T-helper 1 cell treated with Interleukin-12 subunit alpha and Interleukin-12 subunit beta and Interleukin-4 antibody, amounts not matched to agents 30 μg/mL and 1 μg/mL, for 36 hours (primary cell): ENCODE data around the gene CBX1.
"Not testable (repeated sequence)": the region's sequence is repeated elsewhere in the genome, so short reads cannot be mapped to it uniquely, and the experiment has no call there.

Source experiments
- H3K27ac Mint-ChIP-seq: one replicate; pipeline ENCODE4 v1.8.0; 2021; ENCODE audit warnings: mild to moderate bottlenecking, mixed read lengths
- H3K27me3 Mint-ChIP-seq: one replicate; pipeline ENCODE4 v1.8.0; 2021; ENCODE audit warnings: low read depth, mixed read lengths
- H3K36me3 Mint-ChIP-seq: one replicate; pipeline ENCODE4 v1.8.0; 2021; ENCODE audit warnings: low read depth, mixed read lengths
- H3K4me1 Mint-ChIP-seq: one replicate; pipeline ENCODE4 v1.8.0; 2021; ENCODE audit warnings: low read depth, mixed read lengths
- H3K4me3 Mint-ChIP-seq: one replicate; pipeline ENCODE4 v1.8.0; 2021; ENCODE audit warnings: mild to moderate bottlenecking, moderate library complexity, mixed read lengths
- H3K9me3 Mint-ChIP-seq: one replicate; pipeline ENCODE4 v1.8.0; 2021; ENCODE audit warnings: mixed read lengths

The CBX1 gene

GRCh38 chr17:48104440-48104839, 3.2 kb upstream of the CBX1 start:
- no peak overlapping the region for H3K27ac Mint-ChIP-seq

DNA sequence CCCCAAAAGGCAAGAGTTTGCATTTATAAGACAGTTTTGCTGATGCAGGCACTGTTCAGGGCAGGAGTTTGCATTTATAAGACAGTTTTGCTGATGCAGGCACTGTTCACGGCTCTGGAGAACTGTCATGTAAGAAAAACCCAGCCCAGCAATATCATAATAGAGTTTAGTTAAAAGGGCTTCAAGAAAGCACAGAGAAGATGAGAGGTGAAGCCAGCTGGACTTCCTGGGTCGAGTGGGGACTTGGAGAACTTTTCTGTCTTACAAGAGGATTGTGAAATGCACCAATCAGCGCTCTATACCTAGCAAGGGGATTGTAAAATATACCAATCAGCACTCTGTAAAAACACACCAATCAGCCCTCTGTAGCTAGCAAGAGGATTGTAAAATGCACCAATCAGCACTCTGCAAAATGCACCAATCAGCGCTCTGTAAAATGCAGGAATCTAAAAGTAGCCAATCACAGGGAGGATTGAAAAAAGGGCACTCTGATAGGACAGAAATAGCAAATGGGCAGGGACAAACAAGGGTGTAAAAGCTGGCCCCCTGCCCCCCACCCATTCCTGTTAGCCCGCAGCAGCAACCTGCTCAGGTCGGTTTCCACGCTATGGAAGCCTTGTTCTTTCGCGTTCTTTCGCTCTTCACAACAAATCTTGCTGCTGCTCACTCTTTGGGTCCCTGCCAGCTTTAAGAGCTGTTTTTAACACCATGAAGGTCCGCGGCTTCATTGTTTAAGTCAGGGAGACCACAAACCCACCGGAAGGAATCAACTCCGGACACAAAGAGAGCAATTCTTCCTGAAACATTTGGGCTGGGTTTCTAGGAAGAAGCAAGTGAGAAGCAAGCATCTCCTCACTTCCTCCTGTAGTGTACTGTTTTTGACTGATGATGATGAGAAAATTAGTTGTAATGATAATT, 1.8 kb upstream of the CBX1 start:
- Mint-ChIP-seq H3K9me3 (peaks cover 8% of the 10 kb centered on the region), H3K27ac (peak overlapping the region; percentile 78), H3K4me1 (peaks cover 43% of the 10 kb centered on the region), H3K27me3 (no peaks in the 10 kb centered on the region), H3K36me3 (peaks cover 5% of the 10 kb centered on the region), H3K4me3 (peak overlapping the region; percentile 38)

More at GRCh38 chr17:48104440-48104839, 3.2 kb upstream of the CBX1 start:
- no peaks in the 10 kb centered on the region for H3K27me3 Mint-ChIP-seq
- H3K4me3 Mint-ChIP-seq = peak overlapping the region; percentile 5
- peaks cover 50% of the 10 kb centered on the region for H3K4me1 Mint-ChIP-seq
- peaks cover 5% of the 10 kb centered on the region for H3K36me3 Mint-ChIP-seq
- peaks cover 8% of the 10 kb centered on the region for H3K9me3 Mint-ChIP-seq

GRCh38 chr17:48102043-48102750, 919 bp upstream of the CBX1 start:
- peaks cover 8% of the 10 kb centered on the region for H3K9me3 Mint-ChIP-seq
- H3K4me1 Mint-ChIP-seq = peaks cover 39% of the 10 kb centered on the region
- H3K36me3 Mint-ChIP-seq = peaks cover 5% of the 10 kb centered on the region
- peak overlapping the region; percentile 65 for H3K27ac Mint-ChIP-seq
- H3K4me3 Mint-ChIP-seq = peak overlapping the region; percentile 96
- no peaks in the 10 kb centered on the region for H3K27me3 Mint-ChIP-seq

GRCh38 chr17:48100591-48101011, 677 bp downstream of the CBX1 start:
- peaks cover 5% of the 10 kb centered on the region for H3K36me3 Mint-ChIP-seq
- no peaks in the 10 kb centered on the region for H3K27me3 Mint-ChIP-seq
- peak overlapping the region; percentile 83 for H3K27ac Mint-ChIP-seq
- peaks cover 8% of the 10 kb centered on the region for H3K9me3 Mint-ChIP-seq
- peak overlapping the region; percentile 96 for H3K4me3 Mint-ChIP-seq
- peaks cover 32% of the 10 kb centered on the region for H3K4me1 Mint-ChIP-seq

- no peak overlapping the region for H3K27ac Mint-ChIP-seq
- H3K9me3 Mint-ChIP-seq = peaks cover 8% of the 10 kb centered on the region
- H3K4me1 Mint-ChIP-seq = peaks cover 32% of the 10 kb centered on the region
- peak overlapping the region; percentile 96 for H3K4me3 Mint-ChIP-seq
- H3K36me3 Mint-ChIP-seq = peaks cover 5% of the 10 kb centered on the region
- no peaks in the 10 kb centered on the region for H3K27me3 Mint-ChIP-seq
Observed at GRCh38 chr17:48100160-48100559, 1.1 kb downstream of the CBX1 start.

DNA sequence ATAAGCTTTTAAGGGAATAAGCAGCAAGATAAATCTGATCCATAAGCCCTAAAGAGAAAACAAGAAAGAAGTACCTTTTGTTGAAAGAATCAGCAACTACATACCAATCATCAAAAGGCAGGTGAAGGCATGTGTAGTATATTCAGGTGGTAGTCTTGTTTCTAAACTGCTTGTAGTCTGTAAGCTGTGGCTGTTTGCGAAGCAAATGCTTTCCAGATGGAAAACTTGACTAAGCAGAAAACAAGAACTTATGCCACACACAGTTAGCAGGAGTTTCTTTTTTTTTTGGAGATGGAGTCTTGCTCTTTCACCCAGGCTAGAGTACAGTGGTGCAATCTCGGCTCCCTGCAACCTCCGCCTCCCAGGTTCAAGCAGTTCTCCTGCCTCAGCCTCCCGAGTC, 5.7 kb downstream of the CBX1 start:
- no peaks in the 10 kb centered on the region for H3K9me3 Mint-ChIP-seq
- H3K36me3 Mint-ChIP-seq = peaks cover 14% of the 10 kb centered on the region
- peaks cover 11% of the 10 kb centered on the region for H3K4me1 Mint-ChIP-seq
- no peaks in the 10 kb centered on the region for H3K27me3 Mint-ChIP-seq
- no peak overlapping the region for H3K27ac Mint-ChIP-seq
- H3K4me3 Mint-ChIP-seq = no peak overlapping the region

- H3K4me1 Mint-ChIP-seq = peaks cover 7% of the 10 kb centered on the region
- H3K36me3 Mint-ChIP-seq = peaks cover 14% of the 10 kb centered on the region
- no peak overlapping the region for H3K4me3 Mint-ChIP-seq
- H3K9me3 Mint-ChIP-seq = no peaks in the 10 kb centered on the region
- H3K27ac Mint-ChIP-seq = no peak overlapping the region
- no peaks in the 10 kb centered on the region for H3K27me3 Mint-ChIP-seq
Observed at GRCh38 chr17:48093341-48094045, 7.8 kb downstream of the CBX1 start.

GRCh38 chr17:48084932-48085331, 16.3 kb downstream of the CBX1 start:
- Mint-ChIP-seq H3K27me3 (no peaks in the 10 kb centered on the region), H3K4me1 (peaks cover 7% of the 10 kb centered on the region), H3K36me3 (no peaks in the 10 kb centered on the region), H3K9me3 (no peaks in the 10 kb centered on the region), H3K27ac (no peak overlapping the region), H3K4me3 (no peak overlapping the region)

DNA sequence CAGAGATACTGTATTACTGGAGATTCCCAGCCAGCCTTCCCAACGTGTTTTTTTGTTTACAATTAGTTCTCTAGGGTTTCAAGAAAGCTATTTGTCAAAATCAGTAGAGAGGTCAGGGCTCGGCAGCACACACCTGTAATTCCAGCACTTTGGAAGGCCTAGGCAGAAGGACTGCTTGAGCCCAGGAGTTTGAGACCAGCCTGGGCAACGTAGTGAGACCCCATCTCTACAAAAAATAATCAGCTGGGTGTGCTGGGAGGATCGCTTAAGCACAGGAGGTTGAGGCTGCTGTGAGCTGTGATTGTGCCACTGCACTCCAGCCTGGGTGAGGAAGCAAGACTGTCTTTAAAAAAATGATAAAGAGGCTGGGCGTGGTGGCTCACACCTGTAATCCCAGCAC, 19.4 kb downstream of the CBX1 start:
- Mint-ChIP-seq H3K9me3 (no peaks in the 10 kb centered on the region), H3K27ac (no peak overlapping the region), H3K27me3 (no peaks in the 10 kb centered on the region), H3K36me3 (peaks cover under 1% of the 10 kb centered on the region), H3K4me1 (peaks cover 7% of the 10 kb centered on the region), H3K4me3 (no peak overlapping the region)

- H3K27me3 Mint-ChIP-seq, H3K9me3 Mint-ChIP-seq, H3K27ac Mint-ChIP-seq, H3K4me1 Mint-ChIP-seq, H3K4me3 Mint-ChIP-seq: not testable (repeated sequence)
- H3K36me3 Mint-ChIP-seq = peaks cover 17% of the 10 kb centered on the region
Observed at GRCh38 chr17:48077152-48077551, 24.1 kb downstream of the CBX1 start.

DNA sequence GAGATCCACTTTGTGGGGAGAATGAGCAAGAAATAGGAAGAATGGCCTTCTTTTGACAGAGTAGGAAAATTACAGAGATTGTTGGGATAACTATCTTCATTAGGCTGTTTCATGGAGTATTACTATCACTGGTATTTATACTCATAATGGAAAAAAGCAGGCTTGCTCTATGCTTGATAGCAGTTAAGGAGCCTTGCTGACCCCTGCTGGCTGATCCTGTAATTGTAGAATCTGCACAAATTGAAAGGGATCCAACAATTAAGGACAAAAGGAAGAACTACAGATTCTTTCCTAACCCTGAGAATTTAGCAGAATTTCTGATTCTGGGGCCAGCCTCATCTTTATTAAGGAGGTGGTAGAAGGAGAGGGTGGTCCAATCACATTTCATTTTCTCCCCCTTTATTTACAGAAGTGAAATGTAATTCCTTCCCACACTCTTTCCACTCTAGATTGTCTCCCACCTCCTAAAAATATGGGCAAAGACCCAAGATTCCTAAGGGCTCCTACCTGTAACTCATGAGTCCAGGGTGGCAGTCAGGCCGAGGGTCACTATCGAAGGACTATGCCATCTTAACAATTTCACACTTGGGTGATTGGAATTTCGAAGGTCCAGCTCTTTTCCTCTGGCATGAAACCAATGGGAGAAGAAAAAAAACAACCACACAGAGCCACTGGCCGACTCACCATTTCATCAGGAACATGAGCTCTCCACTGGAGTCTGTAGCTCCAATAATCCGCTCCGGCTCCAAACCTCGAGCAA, 26.8 kb downstream of the CBX1 start:
- Mint-ChIP-seq H3K27me3 (no peaks in the 10 kb centered on the region), H3K4me3 (no peak overlapping the region), H3K36me3 (peaks cover 28% of the 10 kb centered on the region), H3K4me1 (peaks cover 4% of the 10 kb centered on the region), H3K27ac (no peak overlapping the region), H3K9me3 (no peaks in the 10 kb centered on the region)

DNA sequence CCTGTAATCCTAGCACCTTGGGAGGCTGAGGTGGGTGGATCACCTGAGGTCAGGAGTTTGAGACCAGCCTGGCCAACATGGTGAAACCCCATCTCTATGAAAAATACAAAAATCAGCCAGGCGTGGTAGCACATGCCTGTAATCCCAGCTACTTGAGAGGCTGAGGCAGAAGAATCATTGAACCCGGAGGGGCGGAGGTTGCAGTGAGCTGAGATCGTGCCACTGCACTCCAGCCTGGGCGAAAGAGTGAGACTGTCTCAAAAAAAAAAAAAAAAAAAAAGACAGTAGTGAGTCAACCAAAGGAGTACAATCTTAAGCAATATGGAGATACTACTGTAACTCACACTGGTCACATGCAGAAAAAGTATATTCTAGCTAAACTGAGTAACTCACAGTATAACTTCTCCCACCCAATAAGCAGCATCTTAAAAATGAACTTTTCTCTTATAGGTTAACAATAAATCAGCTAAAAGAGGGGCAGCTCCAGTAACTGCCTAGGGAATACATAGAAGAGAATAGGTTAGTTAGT, 27.6 kb downstream of the CBX1 start:
- H3K4me1 Mint-ChIP-seq, H3K4me3 Mint-ChIP-seq, H3K27me3 Mint-ChIP-seq, H3K9me3 Mint-ChIP-seq, H3K27ac Mint-ChIP-seq: not testable (repeated sequence)
- H3K36me3 Mint-ChIP-seq = peaks cover 29% of the 10 kb centered on the region

GRCh38 chr17:48072811-48073210, 28.5 kb downstream of the CBX1 start:
- not testable (repeated sequence) for H3K9me3 Mint-ChIP-seq, H3K4me3 Mint-ChIP-seq, H3K27me3 Mint-ChIP-seq, H3K4me1 Mint-ChIP-seq, H3K27ac Mint-ChIP-seq
- H3K36me3 Mint-ChIP-seq = peaks cover 34% of the 10 kb centered on the region

DNA sequence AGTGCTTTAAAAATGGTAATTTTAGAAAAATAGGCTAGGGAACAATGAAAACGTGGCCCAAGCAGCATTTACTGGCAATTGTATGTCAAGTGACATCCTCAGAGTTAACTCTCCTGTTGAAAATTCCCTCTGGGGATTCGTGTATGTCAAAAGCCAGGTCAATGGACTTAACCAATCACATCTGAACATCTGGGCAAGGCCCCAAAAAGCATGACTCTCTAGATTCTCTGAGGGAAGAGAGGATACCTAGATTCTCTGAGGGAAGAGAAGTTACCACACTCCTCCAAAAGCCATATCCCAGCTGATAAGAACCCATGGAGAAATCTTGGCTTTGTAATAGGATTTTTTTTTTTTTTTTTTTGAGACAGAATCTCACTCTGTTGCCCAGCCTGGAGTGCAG, 29.6 kb downstream of the CBX1 start:
- no peak overlapping the region for H3K27ac Mint-ChIP-seq
- no peaks in the 10 kb centered on the region for H3K27me3 Mint-ChIP-seq
- no peaks in the 10 kb centered on the region for H3K9me3 Mint-ChIP-seq
- no peak overlapping the region for H3K4me3 Mint-ChIP-seq
- H3K36me3 Mint-ChIP-seq = peaks cover 34% of the 10 kb centered on the region
- peaks cover 6% of the 10 kb centered on the region for H3K4me1 Mint-ChIP-seq
